H9 (cell line): ENCODE data around the gene BLTP3A. TPM values are rescaled to one million over a fixed set of nuclear protein-coding genes. Genes with fewer than 3 reads are reported as not detected.

Experiments used
- DNase-seq: peaks from one replicate; pipeline ENCODE4 v3.0.0-alpha.2; 2017
- H2AFZ ChIP-seq: one replicate; pipeline ENCODE4 v1.6.1; 2013; ENCODE audit warnings: mild to moderate bottlenecking, low read length, control low read depth, moderate library complexity
- H2AK5ac ChIP-seq: 2 replicates; pipeline ENCODE4 v1.6.1; 2013; ENCODE audit warnings: low read length, control low read depth, mixed read lengths; ENCODE audit not compliant: insufficient read length
- H2BK120ac ChIP-seq: one replicate; pipeline ENCODE4 v1.6.1; 2013; ENCODE audit warnings: low read depth, mild to moderate bottlenecking, low read length, control low read depth, inconsistent platforms; ENCODE audit not compliant: poor library complexity, severe bottlenecking
- H2BK12ac ChIP-seq: 2 replicates; pipeline ENCODE4 v1.6.1; 2013; ENCODE audit warnings: low read length, control low read depth, mixed read lengths, low read depth; ENCODE audit not compliant: insufficient read length
- H2BK15ac ChIP-seq: 2 replicates; pipeline ENCODE4 v1.6.1; 2013; ENCODE audit warnings: low read depth, low read length, control low read depth
- H2BK20ac ChIP-seq: one replicate; pipeline ENCODE4 v1.6.1; 2013; ENCODE audit warnings: low read depth, mild to moderate bottlenecking, low read length, control low read depth, inconsistent platforms; ENCODE audit not compliant: poor library complexity, severe bottlenecking
- H2BK5ac ChIP-seq: 2 replicates; pipeline ENCODE4 v1.6.1; 2013; ENCODE audit warnings: low read length, control low read depth, mixed read lengths; ENCODE audit not compliant: insufficient read length
- H3K14ac ChIP-seq: 2 replicates; pipeline ENCODE4 v1.6.1; 2013; ENCODE audit warnings: low read length, control low read depth; ENCODE audit not compliant: insufficient read depth
- H3K18ac ChIP-seq: 2 replicates; pipeline ENCODE4 v1.6.1; 2013; ENCODE audit warnings: low read depth, mild to moderate bottlenecking, mixed read lengths, low read length, control low read depth; ENCODE audit not compliant: insufficient read length
- H3K23ac ChIP-seq: 2 replicates; pipeline ENCODE4 v1.6.1; 2013; ENCODE audit warnings: low read length, control low read depth, mixed read lengths, low read depth; ENCODE audit not compliant: insufficient read length
- H3K23me2 ChIP-seq: 2 replicates; pipeline ENCODE4 v1.6.1; 2013; ENCODE audit warnings: low read depth, mild to moderate bottlenecking, mixed read lengths, low read length, control low read depth; ENCODE audit not compliant: insufficient read length, poor library complexity, severe bottlenecking
- H3K27ac ChIP-seq: 2 replicates; pipeline ENCODE4 v1.5.1; 2013; ENCODE audit warnings: low read length, control low read depth, mixed read lengths, low read depth; ENCODE audit not compliant: insufficient read length
- H3K27me3 ChIP-seq: 2 replicates; pipeline ENCODE4 v1.6.1; 2013; ENCODE audit warnings: low read length, control low read depth, inconsistent platforms; ENCODE audit not compliant: insufficient read depth
- H3K4ac ChIP-seq: 2 replicates; pipeline ENCODE4 v1.6.1; 2013; ENCODE audit warnings: low read depth, mild to moderate bottlenecking, control low read depth, inconsistent platforms, low read length, moderate library complexity
- H3K4me1 ChIP-seq: 2 replicates; pipeline ENCODE4 v1.6.1; 2013; ENCODE audit warnings: low read length, control low read depth, inconsistent platforms; ENCODE audit not compliant: insufficient read depth
- H3K4me2 ChIP-seq: 2 replicates; pipeline ENCODE4 v1.6.1; 2013; ENCODE audit warnings: low read length, control low read depth, mixed read lengths; ENCODE audit not compliant: insufficient read length, insufficient read depth
- H3K56ac ChIP-seq: 2 replicates; pipeline ENCODE4 v1.6.1; 2013; ENCODE audit warnings: low read depth, mild to moderate bottlenecking, mixed read lengths, low read length, control low read depth; ENCODE audit not compliant: insufficient read length
- H3K79me1 ChIP-seq: 2 replicates; pipeline ENCODE4 v1.6.1; 2013; ENCODE audit warnings: low read depth, mild to moderate bottlenecking, moderate library complexity, low read length, control low read depth, inconsistent platforms; ENCODE audit not compliant: insufficient read depth, poor library complexity, severe bottlenecking
- H3K79me2 ChIP-seq: 2 replicates; pipeline ENCODE4 v1.6.1; 2013; ENCODE audit warnings: low read length, control low read depth, inconsistent platforms; ENCODE audit not compliant: insufficient read depth
- H3K9ac ChIP-seq: 2 replicates; pipeline ENCODE4 v1.6.1; 2013; ENCODE audit warnings: low read length, control low read depth, mixed read lengths; ENCODE audit not compliant: insufficient read length; ENCODE audit errors: extremely low read depth
- H3K9me3 ChIP-seq: one replicate; pipeline ENCODE4 v1.6.1; 2013; ENCODE audit warnings: low read depth, low read length, inconsistent platforms; ENCODE audit not compliant: control insufficient read depth
- H3T11ph ChIP-seq: one replicate; pipeline ENCODE4 v1.6.1; 2013; ENCODE audit warnings: mild to moderate bottlenecking, low read length, control low read depth, inconsistent platforms
- H4K20me1 ChIP-seq: one replicate; pipeline ENCODE4 v1.6.1; 2013; ENCODE audit not compliant: control insufficient read depth, insufficient read length, insufficient read depth
- H4K5ac ChIP-seq: 2 replicates; pipeline ENCODE4 v1.6.1; 2013; ENCODE audit warnings: low read depth, mild to moderate bottlenecking, mixed read lengths, low read length, control low read depth; ENCODE audit not compliant: insufficient read length
- H4K8ac ChIP-seq: replicated peaks from 2 replicates; pipeline ENCODE4 v1.6.1; 2013; ENCODE audit warnings: low read length, control low read depth, mixed read lengths, low read depth; ENCODE audit not compliant: insufficient read length
- H4K91ac ChIP-seq: 2 replicates; pipeline ENCODE4 v1.6.1; 2013; ENCODE audit warnings: low read depth, mild to moderate bottlenecking, moderate library complexity, mixed read lengths, low read length, control low read depth; ENCODE audit not compliant: insufficient read length
- H3K27ac Mint-ChIP-seq, 3 experiments: 2 replicates in 2 of 3; 3 replicates in 1 of 3; pipeline ENCODE4 v1.8.0; 2020 to 2021; ENCODE audit warnings: mixed read lengths in 3 of 3, mild to moderate bottlenecking in 1 of 3, moderate library complexity in 1 of 3
- H3K27me3 Mint-ChIP-seq: 2 replicates; pipeline ENCODE4 v1.8.0; 2021; ENCODE audit warnings: low read depth, mild to moderate bottlenecking, moderate library complexity, mixed read lengths
- H3K36me3 Mint-ChIP-seq, 3 experiments: 2 replicates in 2 of 3; 3 replicates in 1 of 3; pipeline ENCODE4 v1.8.0; 2020 to 2021; ENCODE audit warnings: low read depth in 3 of 3, mixed read lengths in 3 of 3; ENCODE audit not compliant: insufficient read depth in 1 of 3
- H3K4me1 Mint-ChIP-seq, 2 experiments: 2 replicates each; pipeline ENCODE4 v1.8.0; 2020; ENCODE audit warnings: mixed read lengths in 2 of 2
- H3K4me3 Mint-ChIP-seq, 2 experiments: 2 replicates in 1 of 2; 3 replicates in 1 of 2; pipeline ENCODE4 v1.8.0; 2020 to 2021; ENCODE audit warnings: mild to moderate bottlenecking in 2 of 2, mixed read lengths in 2 of 2, moderate library complexity in 1 of 2
- H3K9me3 Mint-ChIP-seq, 2 experiments: 2 replicates in 1 of 2; 3 replicates in 1 of 2; pipeline ENCODE4 v1.8.0; 2020; ENCODE audit warnings: mild to moderate bottlenecking in 2 of 2, mixed read lengths in 2 of 2, moderate library complexity in 1 of 2
- WGBS: extraction: QIAGEN DNeasy Blood & Tissue Kit; methylation state at CpG from one replicate; pipeline ENCODE4 v1.1.7; 2013; ENCODE audit warnings: missing lambda C conversion rate, low lambda C conversion rate, mixed read lengths; ENCODE audit not compliant: insufficient read length; ENCODE audit errors: extremely low coverage; 5-methylcytosine and 5-hydroxymethylcytosine counted together
- total RNA-seq: library from RNA; stranded (reverse); gene quantifications from 2 replicates; pipeline ENCODE4 v1.2.1, GENCODE V29; 2021
- TF ChIP-seq, protein P1 (sequence below): fragments of 200-600 bp; sonication (generic); conservative IDR thresholded peaks from 3 replicates; pipeline ENCODE4 v1.8.0; 2021; ENCODE audit warnings: antibody characterized with exemption, mild to moderate bottlenecking

Gene BLTP3A
- total RNA-seq, 1 experiment from 2014 or later = 17.8 TPM

DNA sequence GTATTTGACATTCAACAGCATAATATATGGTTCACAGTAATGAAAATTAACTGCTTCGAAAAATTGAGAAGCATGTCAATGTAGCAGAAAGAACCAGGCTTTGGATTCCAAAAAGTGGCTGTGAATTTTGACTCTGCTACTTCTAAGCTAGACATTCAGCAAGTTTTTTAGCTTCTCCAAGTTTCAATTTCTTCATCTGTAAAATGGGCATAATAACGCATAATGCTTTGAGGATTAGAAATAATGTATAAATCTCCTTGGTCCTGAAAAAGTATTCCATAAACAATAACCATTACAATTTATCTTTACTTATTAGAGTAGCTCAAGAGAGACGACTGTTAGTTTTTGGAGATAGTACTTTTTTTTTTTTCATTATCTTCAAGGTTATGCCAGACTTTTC is 7.7 kb downstream of the BLTP3A start:
- DNase-seq = no peak
- Histone ChIP-seq H2BK5ac (no peak overlapping the region), H3K18ac (no peak overlapping the region), H3K4me2 (no peak overlapping the region), H3K14ac (no peak overlapping the region), H4K91ac (no peak overlapping the region), H3K23me2 (no peaks in the 10 kb centered on the region), H3K56ac (no peak overlapping the region), H3T11ph (no peak overlapping the region), H3K27me3 (no peaks in the 10 kb centered on the region), H4K5ac (no peak overlapping the region), H2AFZ (no peak overlapping the region), H3K9ac (no peak overlapping the region), H3K4ac (no peak overlapping the region), H3K79me1 (peaks cover 7% of the 10 kb centered on the region), H2AK5ac (no peak overlapping the region), H3K23ac (no peak overlapping the region), H2BK20ac (no peak overlapping the region), H4K8ac (no peak overlapping the region), H2BK15ac (no peak overlapping the region), H3K9me3 (no peaks in the 10 kb centered on the region), H3K4me1 (no peaks in the 10 kb centered on the region), H3K79me2 (peaks cover 2% of the 10 kb centered on the region; the same call in 1 of the 2 replicates), H3K27ac (no peak overlapping the region), H2BK12ac (no peak overlapping the region), H2BK120ac (no peak overlapping the region), H4K20me1 (no peaks in the 10 kb centered on the region)
- Mint-ChIP-seq H3K27ac (no peak overlapping the region), H3K4me1 (peaks cover 0 to 3% of the 10 kb centered on the region in 2 experiments; a peak in 1 of 4 replicates), H3K9me3 (no peaks in the 10 kb centered on the region), H3K36me3 (peaks cover 0 to 3% (median 0%) of the 10 kb centered on the region in 3 experiments; a peak in 2 of 7 replicates), H3K4me3 (no peak overlapping the region), H3K27me3 (no peaks in the 10 kb centered on the region)
- WGBS = no CpG with 5 or more reads among the region's 3 CpGs
- TF ChIP-seq, protein P1, sequence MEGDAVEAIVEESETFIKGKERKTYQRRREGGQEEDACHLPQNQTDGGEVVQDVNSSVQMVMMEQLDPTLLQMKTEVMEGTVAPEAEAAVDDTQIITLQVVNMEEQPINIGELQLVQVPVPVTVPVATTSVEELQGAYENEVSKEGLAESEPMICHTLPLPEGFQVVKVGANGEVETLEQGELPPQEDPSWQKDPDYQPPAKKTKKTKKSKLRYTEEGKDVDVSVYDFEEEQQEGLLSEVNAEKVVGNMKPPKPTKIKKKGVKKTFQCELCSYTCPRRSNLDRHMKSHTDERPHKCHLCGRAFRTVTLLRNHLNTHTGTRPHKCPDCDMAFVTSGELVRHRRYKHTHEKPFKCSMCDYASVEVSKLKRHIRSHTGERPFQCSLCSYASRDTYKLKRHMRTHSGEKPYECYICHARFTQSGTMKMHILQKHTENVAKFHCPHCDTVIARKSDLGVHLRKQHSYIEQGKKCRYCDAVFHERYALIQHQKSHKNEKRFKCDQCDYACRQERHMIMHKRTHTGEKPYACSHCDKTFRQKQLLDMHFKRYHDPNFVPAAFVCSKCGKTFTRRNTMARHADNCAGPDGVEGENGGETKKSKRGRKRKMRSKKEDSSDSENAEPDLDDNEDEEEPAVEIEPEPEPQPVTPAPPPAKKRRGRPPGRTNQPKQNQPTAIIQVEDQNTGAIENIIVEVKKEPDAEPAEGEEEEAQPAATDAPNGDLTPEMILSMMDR = no peak
